SK-N-MC (cell line): ENCODE results near the gene MKRN1.

Experiments
- EZH2 ChIP-seq: fragments of 200-600 bp; sonication (generic); IDR thresholded peaks from one replicate; pipeline ENCODE4 v1.6.1; 2017; ENCODE audit warnings: antibody characterized with exemption
- FOXP2 ChIP-seq: optimal IDR thresholded peaks from 2 replicates; pipeline ENCODE3; 2011; ENCODE audit warnings: mild to moderate bottlenecking, moderate library complexity; ENCODE audit not compliant: insufficient read depth; ENCODE audit errors: extremely low read length, control extremely low read depth
- POLR2AphosphoS5 ChIP-seq: IDR thresholded peaks from 2 replicates; pipeline ENCODE4 v1.6.1; 2012; ENCODE audit warnings: mild to moderate bottlenecking, low read depth, low read length, borderline replicate concordance

- no peak for TF ChIP-seq POLR2AphosphoS5
- no peak for TF ChIP-seq FOXP2
- TF ChIP-seq EZH2, result no peak
These were observed 2.5 kb downstream of the MKRN1 start for GRCh38 chr7:140476698-140477261.
